GM15510 (cell line): ENCODE data around the gene ZNF512B.

Source experiments
- POLR2A ChIP-seq: IDR thresholded peaks from 3 replicates; pipeline ENCODE4 v1.6.1; 2011; ENCODE audit warnings: borderline replicate concordance; ENCODE audit not compliant: insufficient read length; ENCODE audit errors: extremely low read depth

The ZNF512B gene

DNA sequence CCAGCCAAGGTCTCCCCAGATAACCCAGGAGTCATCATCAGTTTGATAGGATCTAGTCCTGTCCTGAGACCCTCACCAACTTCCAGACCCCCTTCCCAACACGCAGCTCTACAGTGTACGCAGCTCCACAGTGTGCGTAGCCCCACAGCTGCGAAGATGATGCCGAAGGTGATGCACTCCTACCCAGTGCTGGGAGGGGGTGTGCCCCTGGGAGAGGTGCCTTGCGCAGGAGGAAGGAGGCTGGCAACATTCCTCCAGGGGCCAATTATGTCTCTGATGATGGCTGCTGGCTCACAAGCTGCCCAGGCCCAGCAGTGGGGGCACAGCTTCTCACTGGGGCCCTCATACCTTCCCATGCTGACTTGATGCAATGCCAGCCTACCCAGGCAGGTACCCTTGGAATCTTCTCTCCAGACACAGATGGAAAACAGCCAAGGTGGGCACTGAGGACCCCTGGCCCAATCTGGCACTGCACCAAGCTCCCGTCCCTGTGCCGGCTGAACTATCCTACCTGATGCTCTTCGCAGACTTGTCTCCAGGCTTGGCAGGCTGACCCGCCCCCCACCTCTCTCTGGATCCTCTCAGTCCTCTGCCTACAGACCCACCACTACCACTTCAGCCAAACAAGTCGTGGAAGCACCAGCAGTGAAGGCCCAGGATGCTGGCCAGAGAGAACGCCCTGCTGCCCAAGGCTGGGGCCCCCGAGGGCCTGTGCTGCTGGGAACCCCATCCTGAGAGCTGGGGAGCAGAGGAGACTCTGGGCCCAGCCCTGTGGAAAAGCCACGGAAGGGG lies 1.4 kb downstream of the ZNF512B start:
- TF ChIP-seq POLR2A = no peak

DNA sequence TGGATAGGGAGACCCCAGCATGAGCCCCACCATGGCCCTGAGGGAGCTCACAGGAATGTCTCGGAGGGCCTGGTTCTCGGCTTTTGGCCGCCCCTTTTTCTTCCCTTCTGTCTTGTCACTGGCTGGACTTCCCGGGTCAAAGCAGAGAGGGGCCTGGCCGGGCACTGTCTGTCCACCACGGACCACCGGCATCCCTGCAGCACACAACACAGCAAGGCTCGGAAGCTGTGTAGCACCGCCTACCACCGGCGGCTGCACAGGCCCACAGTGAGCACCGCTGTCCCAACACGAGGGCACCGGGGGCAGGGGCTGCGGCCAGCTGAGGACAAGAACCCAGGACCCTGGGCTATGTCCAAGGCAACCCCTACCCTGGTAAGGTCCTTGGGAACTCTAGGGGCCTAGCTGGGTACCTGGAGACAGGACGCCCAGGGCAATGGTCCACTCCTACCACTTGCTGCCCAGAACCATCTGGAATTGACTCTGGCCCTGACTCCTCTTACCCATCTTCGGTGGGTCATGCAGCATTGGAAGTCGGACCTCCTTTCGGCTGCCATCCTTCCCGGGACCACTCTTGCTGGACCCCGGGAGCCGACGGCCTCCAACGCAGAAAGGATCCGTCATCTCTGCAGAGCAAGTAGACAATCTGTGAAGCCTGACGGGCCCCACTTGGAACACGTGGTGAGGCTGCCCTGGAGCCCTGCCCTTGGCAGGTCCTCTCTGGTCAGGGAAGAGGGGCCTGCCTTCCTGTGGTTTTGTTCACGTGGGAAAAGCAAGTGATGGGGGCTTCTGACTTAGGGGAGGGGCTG lies 2.2 kb downstream of the ZNF512B start:
- TF ChIP-seq POLR2A = no peak

DNA sequence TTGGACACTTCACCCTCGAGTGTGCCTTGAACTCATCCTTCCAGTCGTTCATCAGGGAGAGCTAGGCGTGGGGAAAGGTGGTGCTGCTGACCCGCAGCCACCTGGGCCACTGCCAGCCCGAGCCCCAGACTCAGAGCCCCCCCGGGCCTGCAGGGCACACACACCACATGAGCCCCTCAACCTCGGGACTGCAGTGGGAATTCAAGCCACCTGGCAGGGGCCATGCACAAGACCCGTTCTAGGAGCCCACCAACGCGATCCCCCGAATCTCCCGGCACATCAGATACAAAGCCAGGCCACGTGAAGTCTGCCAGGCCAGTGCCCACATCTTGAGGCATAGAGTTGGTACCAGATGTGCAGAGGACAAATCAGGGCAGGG lies 2.8 kb downstream of the ZNF512B start:
- no peak for TF ChIP-seq POLR2A

DNA sequence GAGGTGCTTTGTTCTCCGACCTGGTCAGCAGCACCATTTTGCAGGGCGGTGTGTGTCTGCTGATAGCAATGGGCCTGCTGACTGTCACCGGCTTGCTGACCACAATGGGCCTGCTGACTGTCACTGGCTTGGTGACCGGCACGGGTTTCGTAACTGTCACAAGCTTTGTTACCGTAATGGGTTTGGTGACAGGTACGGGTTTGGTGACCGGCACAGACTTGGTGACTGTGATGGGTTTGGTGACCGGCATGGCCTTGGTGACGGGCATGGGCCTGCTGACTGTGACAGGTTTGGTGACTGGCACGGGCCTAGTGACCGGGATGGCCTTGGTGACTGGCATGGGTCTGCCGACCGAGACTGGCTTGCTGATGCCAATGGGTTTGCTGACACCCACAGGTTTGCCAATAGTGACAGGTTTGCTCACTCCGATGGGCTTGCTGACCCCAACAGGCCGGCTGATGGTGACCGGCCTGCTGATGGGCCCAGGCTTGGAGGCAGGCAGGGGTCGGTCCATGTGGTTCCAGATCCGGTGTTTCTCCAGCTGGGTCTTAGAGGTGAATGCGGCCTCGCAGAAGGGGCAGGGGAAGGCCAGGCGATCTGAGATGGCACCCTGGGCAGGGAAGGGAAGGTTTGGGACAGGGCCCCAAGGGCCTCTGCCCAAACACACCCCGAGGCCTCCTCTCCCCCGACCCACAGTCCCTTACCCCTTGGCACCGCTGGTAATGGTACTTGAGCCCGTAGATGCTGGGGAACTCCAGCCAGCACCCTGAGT lies 3.4 kb downstream of the ZNF512B start:
- TF ChIP-seq POLR2A = no peak

DNA sequence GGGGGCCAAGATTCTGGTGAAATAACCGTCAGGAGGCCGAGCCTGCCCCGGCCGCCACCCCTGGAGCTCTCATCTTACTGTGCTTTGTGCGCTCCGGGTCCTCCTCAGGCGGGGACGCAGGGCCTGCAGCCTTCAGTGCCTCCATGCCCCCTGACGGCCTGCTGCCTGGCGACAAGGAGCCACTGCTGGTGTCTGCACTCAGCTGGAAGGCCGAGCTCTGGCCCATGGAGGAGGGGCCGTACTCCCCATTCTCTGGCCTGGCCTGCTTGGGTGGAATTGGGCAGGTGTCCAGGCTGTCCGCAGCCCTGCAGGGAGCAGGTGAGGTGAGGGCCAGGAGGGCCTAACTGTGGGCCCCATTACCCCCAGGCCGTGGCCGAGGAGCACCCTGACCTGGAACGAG lies 5.3 kb downstream of the ZNF512B start:
- no peak for TF ChIP-seq POLR2A

DNA sequence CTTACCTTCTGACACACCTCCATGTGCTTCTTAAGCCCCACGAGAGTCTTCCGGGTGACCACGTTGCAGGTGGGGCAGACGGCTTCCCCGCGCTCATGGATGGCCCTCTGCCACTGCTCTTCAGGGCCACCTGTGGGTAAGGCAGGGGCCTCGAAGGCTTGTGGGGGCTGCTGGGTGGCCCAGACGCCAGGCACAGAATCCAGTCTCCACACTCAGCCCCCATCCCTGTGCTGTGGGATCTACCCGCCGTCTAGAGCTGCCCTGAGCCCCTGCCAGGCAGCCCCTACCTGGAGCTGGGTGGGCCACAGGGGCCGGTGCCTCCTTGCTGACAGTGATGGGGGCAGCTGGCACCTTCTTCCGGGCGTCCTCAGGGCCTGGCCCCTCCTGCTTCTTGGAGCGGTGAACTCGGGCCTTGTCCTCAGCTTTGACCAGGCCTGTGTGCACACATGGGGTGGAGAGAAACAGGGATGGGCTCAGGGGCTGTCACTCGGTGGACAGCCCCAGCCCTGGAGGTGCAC lies 5.9 kb downstream of the ZNF512B start:
- TF ChIP-seq POLR2A = no peak

DNA sequence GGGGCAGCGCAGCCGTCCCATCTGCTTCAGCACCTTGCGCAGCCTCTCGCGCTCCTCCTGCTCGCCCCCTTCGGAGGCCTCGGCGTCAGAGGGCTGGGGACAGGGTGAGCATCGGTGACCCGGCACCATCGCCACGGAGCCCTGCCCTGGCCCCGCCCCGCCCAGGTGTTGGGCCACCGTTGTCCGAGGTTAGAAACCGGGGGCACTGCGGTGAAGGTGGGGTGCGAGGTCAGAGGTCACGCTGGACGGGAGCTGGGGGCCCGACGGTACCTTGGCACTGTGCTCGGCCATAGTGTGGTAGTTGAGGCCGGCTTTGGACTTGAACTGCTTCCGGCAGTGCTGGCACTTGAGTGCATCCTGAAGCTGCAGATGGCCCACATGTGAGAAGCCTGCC lies 6.4 kb downstream of the ZNF512B start:
- TF ChIP-seq POLR2A = no peak

DNA sequence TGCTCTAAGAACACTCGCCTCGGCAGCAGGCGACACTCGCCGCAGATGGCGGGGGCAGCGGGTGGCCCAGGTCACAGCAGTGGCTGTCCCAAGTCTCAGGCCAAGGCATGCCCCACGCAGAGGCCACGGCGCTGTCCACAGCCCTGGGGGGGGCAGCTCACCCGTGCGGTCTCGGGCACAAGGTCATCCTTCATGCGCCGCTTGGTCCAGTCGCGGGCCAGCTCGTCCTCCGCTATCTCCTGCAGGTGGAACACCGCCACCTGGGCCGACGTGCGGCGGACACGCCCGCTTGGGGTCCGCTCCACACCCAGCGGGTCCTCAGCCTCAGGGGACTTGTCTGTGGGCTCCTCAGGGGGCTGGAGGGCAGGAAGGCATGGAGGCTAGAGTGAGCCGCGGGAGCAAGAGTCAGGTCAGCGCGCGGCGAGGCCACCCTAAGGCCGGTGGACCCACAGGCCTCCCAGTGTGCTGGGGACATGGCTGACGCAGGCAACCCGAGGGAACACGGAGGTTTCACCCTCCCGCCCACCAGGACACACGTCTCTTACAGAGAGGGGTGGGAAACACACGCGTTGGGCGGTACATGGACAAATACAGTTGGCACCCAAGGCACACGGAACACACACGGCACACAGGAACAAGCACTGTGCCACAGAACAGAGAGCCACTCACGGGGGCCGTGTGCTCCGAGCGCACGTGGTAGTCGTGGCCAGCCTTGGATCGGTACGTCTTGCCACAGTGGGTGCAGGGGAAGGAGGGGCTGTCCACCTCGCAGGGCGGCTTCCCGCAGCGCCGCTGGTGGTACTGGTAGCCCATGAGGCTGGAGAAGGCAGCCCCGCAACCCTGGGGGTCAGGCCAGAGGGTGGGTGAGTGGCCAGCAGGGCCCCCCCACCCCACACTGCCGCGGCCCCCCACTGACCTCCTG lies 7.0 kb downstream of the ZNF512B start:
- TF ChIP-seq POLR2A = no peak

DNA sequence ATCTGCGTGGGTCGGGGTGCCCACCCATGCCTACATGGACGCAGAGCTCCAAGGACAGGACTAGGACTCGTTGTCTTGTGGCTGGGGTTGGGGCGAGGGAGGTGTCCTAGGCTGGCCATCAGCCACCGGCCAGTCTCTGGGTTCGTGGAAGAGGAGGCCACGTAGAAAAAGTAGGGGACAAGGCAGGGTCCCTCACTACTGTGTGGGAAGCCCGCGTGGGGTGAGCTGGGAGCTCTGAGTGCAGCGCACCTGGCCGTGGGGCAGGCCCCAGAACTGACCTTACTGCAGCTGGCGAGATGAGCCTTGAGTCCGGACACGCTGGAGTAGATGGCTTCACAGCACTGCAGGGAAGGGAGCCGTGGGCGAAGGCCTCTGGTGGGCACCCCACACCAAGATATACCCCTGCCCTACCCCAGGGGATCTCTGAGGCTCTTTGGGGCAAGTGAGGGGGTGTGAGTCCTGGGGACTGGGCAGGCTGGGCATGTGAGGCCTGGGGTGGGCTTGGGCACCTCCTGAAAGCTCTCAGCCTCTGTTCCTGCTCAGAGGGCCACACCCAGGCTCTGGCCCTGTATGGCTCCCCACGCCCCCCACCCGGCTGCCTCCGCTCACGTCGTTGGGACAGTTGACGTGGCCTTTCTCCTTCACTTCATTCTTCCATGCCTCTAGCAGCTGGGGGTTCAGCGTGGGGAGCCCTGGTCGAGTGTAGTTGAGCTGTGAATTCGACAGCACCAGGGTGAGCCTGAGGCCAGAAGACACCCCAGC lies 7.9 kb downstream of the ZNF512B start:
- TF ChIP-seq POLR2A = no peak

DNA sequence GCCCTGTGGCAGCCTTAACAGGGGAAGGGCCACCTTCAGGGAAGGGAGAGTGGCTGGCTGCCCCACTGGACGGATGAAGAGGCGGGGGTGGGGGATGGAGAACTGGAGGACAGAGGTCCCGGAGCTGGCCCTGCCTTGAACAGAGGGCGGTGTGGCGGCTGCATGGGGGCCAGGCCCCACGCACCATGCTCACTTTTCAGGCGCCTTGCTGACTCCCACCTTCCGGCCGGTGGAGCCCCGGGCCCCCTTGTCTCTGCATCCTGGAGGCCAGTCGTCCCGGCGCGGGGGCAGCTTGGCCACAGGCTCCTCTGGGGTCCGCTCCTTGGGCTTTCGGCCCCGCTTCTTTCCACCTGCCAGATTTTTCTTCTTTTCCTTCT lies 10.0 kb downstream of the ZNF512B start:
- TF ChIP-seq POLR2A = no peak

DNA sequence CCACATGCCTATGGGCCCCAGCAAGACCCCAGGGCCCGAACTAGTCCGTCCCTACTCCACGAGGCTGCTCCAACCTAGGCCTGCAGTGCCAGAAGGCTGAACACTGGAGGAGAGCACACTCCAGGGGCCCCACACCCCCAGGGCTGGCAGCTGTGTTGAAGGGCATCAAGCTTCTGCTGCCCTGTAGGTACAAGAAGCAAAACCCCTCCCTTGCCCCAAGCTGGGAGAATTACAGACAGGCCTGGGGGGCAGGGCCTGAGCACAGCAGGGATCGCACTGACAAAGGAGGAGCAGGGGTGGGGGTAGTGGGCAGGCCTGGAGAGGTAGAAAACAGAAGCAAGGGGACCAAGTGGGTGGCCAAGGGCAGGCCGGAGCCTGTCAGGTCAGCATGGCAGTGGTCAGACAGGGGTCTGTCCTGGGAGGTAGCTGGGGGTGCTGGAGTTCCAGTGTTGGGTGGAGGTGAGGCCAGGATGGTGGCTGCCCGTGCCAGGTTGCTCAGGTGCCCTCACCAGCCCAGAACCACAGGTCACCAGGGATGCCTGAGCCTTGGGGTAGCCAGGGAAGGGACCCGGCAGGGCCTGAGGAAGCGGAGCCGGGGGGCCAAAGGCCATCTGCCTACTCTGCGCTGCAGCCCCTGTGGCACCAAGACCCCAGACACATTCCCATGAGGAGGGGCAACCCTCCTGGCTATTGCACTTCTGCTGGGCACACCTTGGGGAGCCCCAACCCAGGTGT lies 10.6 kb downstream of the ZNF512B start:
- no peak for TF ChIP-seq POLR2A

DNA sequence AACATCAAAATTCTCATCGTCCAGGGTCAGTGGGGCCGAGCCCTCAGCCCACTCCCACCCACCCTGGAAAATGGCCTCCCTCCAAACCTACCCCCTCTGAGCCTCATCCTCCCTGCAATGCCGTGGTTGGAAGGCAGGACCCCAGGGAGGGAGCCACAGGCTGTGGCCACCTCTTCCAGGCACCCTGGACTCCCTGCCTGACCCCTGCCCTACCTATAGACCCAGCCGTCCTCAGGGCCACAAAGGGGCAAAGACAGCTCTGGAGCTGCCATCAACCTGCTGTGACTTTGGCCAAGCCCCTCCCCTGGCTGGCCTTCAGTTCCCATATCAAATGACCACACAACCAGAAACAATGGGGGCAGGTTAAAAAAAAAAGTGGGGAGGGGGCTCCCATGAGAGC lies 11.3 kb downstream of the ZNF512B start:
- no peak for TF ChIP-seq POLR2A

DNA sequence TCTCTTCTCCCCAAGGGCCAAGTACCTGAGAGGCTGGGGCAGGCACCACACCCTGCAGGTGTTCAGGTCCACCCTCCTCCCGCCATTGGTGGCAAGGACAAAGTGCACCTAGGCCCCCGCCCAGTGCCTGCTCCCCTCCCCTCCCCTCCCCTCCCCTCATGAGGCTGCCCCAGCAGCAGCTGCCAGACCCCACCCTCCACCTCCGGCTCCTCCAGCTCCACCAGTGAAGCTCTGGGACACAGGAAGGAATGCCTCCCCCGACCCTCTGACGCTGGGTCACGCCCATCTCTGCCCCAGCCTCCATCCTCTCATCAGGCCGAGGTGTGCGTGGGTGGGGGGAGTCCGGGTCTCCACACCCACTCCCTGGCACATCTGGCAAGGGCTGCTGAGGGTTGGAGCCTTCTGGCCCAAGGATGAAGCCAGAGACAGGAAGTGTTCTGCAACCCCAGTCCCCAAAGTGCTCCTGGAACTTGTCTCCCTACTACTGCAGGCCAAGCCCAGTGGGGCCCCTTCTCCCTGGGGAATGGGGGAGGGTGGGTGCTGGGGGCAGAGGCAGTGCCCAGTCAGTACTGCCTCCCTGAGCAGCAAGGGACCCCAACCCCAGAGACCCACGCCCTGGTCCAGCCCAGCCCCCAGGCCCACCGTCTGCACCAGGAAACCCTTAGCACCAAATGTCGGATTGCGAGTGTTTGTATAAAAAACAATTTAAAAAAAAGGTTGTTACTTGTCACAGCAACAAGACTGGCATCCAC lies 11.9 kb downstream of the ZNF512B start:
- TF ChIP-seq POLR2A = no peak
